Ovary (tissue), 3 donors: ENCODE results near the gene MTURN.

Source experiments
- EP300 ChIP-seq: sonication (generic); formaldehyde crosslinking; IDR thresholded peaks from one replicate; pipeline ENCODE4 v1.6.1; 2017; ENCODE audit warnings: antibody characterized with exemption
- POLR2A ChIP-seq: fragments of 450-650 bp; IDR thresholded peaks from one replicate; pipeline ENCODE4 v1.6.1; 2017; ENCODE audit warnings: antibody characterized with exemption, mild to moderate bottlenecking, moderate library complexity
- TF ChIP-seq, protein P1 (sequence below), 3 donors: fragments of 450-650 bp in 2 of 3; fragments of 200-600 bp in 1 of 3; IDR thresholded peaks; one replicate each; pipeline versions ENCODE4 v1.5.1 to v1.8.0; 2016 to 2022; ENCODE audit warnings: antibody characterized with exemption in 3 of 3, mild to moderate bottlenecking in 1 of 3
- donor health status: DM: no; HTN: no; CAD: no.

DNA sequence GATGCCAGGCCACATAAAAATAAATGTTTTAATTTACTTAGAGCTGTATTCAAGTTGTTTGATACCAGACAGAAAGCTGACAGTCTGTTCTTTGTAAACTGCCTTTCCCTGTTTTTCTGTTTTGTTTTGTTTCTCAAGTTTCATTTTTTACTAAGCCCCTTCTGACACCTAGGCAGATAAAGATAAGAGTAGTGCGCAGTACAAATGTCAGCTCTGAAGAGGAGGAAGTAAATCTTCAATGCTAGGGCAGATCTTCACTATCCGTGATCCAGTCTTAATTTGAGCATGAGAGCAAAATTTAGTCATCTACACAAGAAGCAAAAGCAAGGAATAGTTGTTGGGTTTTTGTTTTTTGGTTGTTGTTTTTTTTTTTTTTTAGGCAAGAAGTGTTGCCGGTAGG, 27.3 kb downstream of the MTURN start:
- TF ChIP-seq, protein P1, sequence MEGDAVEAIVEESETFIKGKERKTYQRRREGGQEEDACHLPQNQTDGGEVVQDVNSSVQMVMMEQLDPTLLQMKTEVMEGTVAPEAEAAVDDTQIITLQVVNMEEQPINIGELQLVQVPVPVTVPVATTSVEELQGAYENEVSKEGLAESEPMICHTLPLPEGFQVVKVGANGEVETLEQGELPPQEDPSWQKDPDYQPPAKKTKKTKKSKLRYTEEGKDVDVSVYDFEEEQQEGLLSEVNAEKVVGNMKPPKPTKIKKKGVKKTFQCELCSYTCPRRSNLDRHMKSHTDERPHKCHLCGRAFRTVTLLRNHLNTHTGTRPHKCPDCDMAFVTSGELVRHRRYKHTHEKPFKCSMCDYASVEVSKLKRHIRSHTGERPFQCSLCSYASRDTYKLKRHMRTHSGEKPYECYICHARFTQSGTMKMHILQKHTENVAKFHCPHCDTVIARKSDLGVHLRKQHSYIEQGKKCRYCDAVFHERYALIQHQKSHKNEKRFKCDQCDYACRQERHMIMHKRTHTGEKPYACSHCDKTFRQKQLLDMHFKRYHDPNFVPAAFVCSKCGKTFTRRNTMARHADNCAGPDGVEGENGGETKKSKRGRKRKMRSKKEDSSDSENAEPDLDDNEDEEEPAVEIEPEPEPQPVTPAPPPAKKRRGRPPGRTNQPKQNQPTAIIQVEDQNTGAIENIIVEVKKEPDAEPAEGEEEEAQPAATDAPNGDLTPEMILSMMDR (IDR thresholded peaks at IDR 0.05): no peak
- TF ChIP-seq POLR2A (no peak), EP300 (no peak)
